Hepatocyte (in vitro differentiated cells): ENCODE data around the gene SLCO3A1. TPM values are rescaled to one million over a fixed set of nuclear protein-coding genes. Genes with fewer than 3 reads are reported as not detected.

Experiments used
- DNase-seq: peaks from one replicate; pipeline ENCODE4 v3.0.0-alpha.2; 2016; ENCODE audit warnings: low spot score
- H2AFZ ChIP-seq: fragments of 200-600 bp; sonication (generic); 2 replicates; pipeline ENCODE4 v1.6.0; 2016; ENCODE audit warnings: antibody characterized with exemption, mild to moderate bottlenecking
- H3K27ac ChIP-seq: fragments of 200-600 bp; sonication (generic); 2 replicates; pipeline ENCODE4 v1.5.1; 2016; ENCODE audit warnings: mild to moderate bottlenecking
- H3K27me3 ChIP-seq: fragments of 200-600 bp; sonication (generic); 2 replicates; pipeline ENCODE4 v1.6.1; 2016
- H3K36me3 ChIP-seq: fragments of 200-600 bp; sonication (generic); replicated peaks from 2 replicates; pipeline ENCODE4 v1.5.1; 2016; ENCODE audit warnings: low read depth; ENCODE audit not compliant: insufficient read depth
- H3K4me1 ChIP-seq: fragments of 200-600 bp; sonication (generic); 2 replicates; pipeline ENCODE4 v1.5.1; 2016; ENCODE audit warnings: mild to moderate bottlenecking, moderate library complexity; ENCODE audit not compliant: insufficient read depth
- H3K4me2 ChIP-seq: fragments of 200-600 bp; sonication (generic); 2 replicates; pipeline ENCODE4 v1.6.0; 2016
- H3K4me3 ChIP-seq: fragments of 200-600 bp; sonication (generic); 2 replicates; pipeline ENCODE4 v1.5.1; 2016; ENCODE audit warnings: mild to moderate bottlenecking
- H3K79me2 ChIP-seq: fragments of 200-600 bp; sonication (generic); 2 replicates; pipeline ENCODE4 v1.6.0; 2017; ENCODE audit warnings: mild to moderate bottlenecking
- H3K9me2 ChIP-seq: fragments of 200-600 bp; sonication (generic); replicated peaks from 2 replicates; pipeline ENCODE4 v1.6.0; 2017; ENCODE audit warnings: mild to moderate bottlenecking; ENCODE audit not compliant: insufficient read depth
- H3K9me3 ChIP-seq: fragments of 200-600 bp; sonication (generic); 2 replicates; pipeline ENCODE4 v1.5.1; 2016; ENCODE audit warnings: low read depth, mild to moderate bottlenecking
- H4K20me1 ChIP-seq: fragments of 200-600 bp; sonication (generic); 2 replicates; pipeline ENCODE4 v1.6.0; 2016; ENCODE audit warnings: mild to moderate bottlenecking; ENCODE audit not compliant: insufficient read depth, poor library complexity, severe bottlenecking
- CTCF ChIP-seq: fragments of 200-600 bp; sonication (generic); IDR thresholded peaks from 2 replicates; pipeline ENCODE4 v1.5.1; 2016; ENCODE audit warnings: antibody characterized with exemption, mild to moderate bottlenecking; ENCODE audit not compliant: poor library complexity
- EZH2 ChIP-seq: fragments of 200-600 bp; sonication (generic); IDR thresholded peaks from 2 replicates; pipeline ENCODE4 v1.6.1; 2016; ENCODE audit warnings: antibody characterized with exemption, mild to moderate bottlenecking, borderline replicate concordance
- EZH2phosphoT487 ChIP-seq: fragments of 200-600 bp; sonication (generic); IDR thresholded peaks from one replicate; pipeline ENCODE4 v1.6.1; 2018; ENCODE audit warnings: antibody characterized with exemption, mild to moderate bottlenecking, low read depth, moderate library complexity; ENCODE audit not compliant: unreplicated experiment, severe bottlenecking
- WGBS: methylation state at CpG from one replicate; pipeline ENCODE4 v1.1.6; 2016; ENCODE audit warnings: low lambda C conversion rate; ENCODE audit errors: missing lambda C conversion rate; 5-methylcytosine and 5-hydroxymethylcytosine counted together
- polyA plus RNA-seq: library from polyadenylated mRNA; unstranded; fragments of >200 nt; fragmentation: Nextera tagmentation; extraction: Ambion mirVana; gene quantifications from 2 replicates; pipeline ENCODE4 v1.2.1, GENCODE V29; 2016
- total RNA-seq: library from RNA; depleted of rRNA; stranded (reverse); fragments of >200 nt; gene quantifications from 2 replicates; pipeline ENCODE4 v1.2.3, GENCODE V29; 2014

The SLCO3A1 gene
- total and polyA plus RNA-seq, 2 experiments from 2014 or later = 1.3 to 5.4 TPM

DNA sequence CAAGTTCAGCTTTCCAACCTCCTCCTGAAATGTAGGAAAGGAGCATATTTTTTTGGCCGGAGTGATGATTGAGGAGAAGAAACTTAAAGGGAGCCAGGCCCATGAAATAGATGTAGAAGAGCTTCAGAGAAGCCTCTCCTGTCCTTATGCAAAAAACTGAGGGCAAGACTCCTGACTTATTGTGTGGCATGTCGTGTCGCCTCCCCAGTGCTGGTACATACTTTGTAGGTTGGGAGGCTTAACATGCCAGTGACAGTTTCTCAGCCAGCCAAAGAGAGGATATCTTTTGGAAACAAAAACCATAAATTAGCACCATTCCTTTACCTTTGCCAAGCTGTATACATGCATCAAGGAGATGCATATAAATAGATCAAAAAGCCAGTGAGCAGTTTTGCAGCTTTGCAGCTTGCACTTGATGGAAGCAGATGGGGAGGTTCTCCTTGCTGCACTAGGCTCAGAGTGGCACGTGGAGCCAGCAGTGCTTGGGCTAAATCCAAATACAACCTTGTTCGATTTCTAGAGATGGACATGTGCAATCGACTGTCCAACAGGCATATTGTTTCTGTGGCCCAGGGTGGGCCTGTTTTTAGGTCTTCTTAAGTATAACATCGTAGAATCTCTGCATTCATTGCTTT, 10.2 kb downstream of the SLCO3A1 start:
- H3K27me3 ChIP-seq = no peaks in the 10 kb centered on the region
- no peak overlapping the region for H3K4me3 ChIP-seq
- no peak for TF ChIP-seq CTCF
- no peak for TF ChIP-seq EZH2
- TF ChIP-seq EZH2phosphoT487 = no peak
- H3K36me3 ChIP-seq = no peaks in the 10 kb centered on the region
- H3K79me2 ChIP-seq = no peaks in the 10 kb centered on the region
- DNase-seq = no peak
- 83% methylated on average over 7 of the region's 7 CpGs for WGBS
- H2AFZ ChIP-seq = no peak overlapping the region
- no peak overlapping the region for H3K4me2 ChIP-seq
- no peaks in the 10 kb centered on the region for H3K9me3 ChIP-seq
- H3K27ac ChIP-seq = no peak overlapping the region
- no peaks in the 10 kb centered on the region for H4K20me1 ChIP-seq
- no peaks in the 10 kb centered on the region for H3K9me2 ChIP-seq
- H3K4me1 ChIP-seq = no peaks in the 10 kb centered on the region

GRCh38 chr15:91864664-91865063, 11.2 kb downstream of the SLCO3A1 start:
- Histone ChIP-seq H3K4me1 (no peaks in the 10 kb centered on the region), H3K27me3 (no peaks in the 10 kb centered on the region), H3K27ac (no peak overlapping the region), H3K36me3 (no peaks in the 10 kb centered on the region), H3K4me3 (no peak overlapping the region), H3K4me2 (no peak overlapping the region), H4K20me1 (no peaks in the 10 kb centered on the region), H3K9me2 (no peaks in the 10 kb centered on the region), H2AFZ (no peak overlapping the region), H3K79me2 (no peaks in the 10 kb centered on the region), H3K9me3 (no peaks in the 10 kb centered on the region)
- 74% methylated on average over 9 of the region's 9 CpGs for WGBS
- TF ChIP-seq CTCF (no peak), EZH2phosphoT487 (no peak), EZH2 (no peak)
- no peak for DNase-seq

GRCh38 chr15:91865486-91865885, 12.0 kb downstream of the SLCO3A1 start:
- 88% methylated on average over 7 of the region's 7 CpGs for WGBS
- Histone ChIP-seq H3K27me3 (no peaks in the 10 kb centered on the region), H3K36me3 (no peaks in the 10 kb centered on the region), H4K20me1 (no peaks in the 10 kb centered on the region), H3K4me1 (no peaks in the 10 kb centered on the region), H3K79me2 (no peaks in the 10 kb centered on the region), H3K9me3 (no peaks in the 10 kb centered on the region), H2AFZ (no peak overlapping the region), H3K27ac (no peak overlapping the region), H3K4me3 (no peak overlapping the region), H3K9me2 (no peaks in the 10 kb centered on the region), H3K4me2 (no peak overlapping the region)
- TF ChIP-seq CTCF (no peak), EZH2 (no peak), EZH2phosphoT487 (no peak)
- DNase-seq = no peak

DNA sequence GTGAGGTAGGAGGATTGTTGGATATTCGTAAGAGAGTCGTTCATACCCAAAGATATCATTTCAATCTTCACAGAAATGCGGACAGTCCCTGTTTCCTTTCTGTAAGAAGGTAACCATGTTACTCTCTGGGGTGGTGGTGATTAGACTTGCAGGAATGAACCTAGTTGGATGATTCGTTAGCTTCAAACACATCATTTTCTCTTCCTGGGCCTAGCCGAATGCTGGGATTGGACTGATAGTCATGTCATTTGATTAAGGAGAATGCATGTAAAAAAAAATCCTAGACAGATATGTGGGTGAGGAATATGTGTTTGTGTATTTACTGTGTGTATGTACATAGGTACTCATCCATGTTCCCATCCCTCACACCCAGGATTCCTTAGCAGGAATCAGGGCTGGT, 12.4 kb downstream of the SLCO3A1 start:
- Histone ChIP-seq H2AFZ (no peak overlapping the region), H3K27me3 (no peaks in the 10 kb centered on the region), H3K79me2 (no peaks in the 10 kb centered on the region), H3K9me2 (no peaks in the 10 kb centered on the region), H3K27ac (no peak overlapping the region), H4K20me1 (no peaks in the 10 kb centered on the region), H3K4me3 (no peak overlapping the region), H3K4me2 (no peak overlapping the region), H3K4me1 (no peaks in the 10 kb centered on the region), H3K36me3 (no peaks in the 10 kb centered on the region), H3K9me3 (no peaks in the 10 kb centered on the region)
- WGBS = 87% methylated on average over 5 of the region's 5 CpGs
- DNase-seq = no peak
- TF ChIP-seq CTCF = no peak
- TF ChIP-seq EZH2 = no peak
- no peak for TF ChIP-seq EZH2phosphoT487
